ENCODE data around the gene PTPRG.

DNA sequence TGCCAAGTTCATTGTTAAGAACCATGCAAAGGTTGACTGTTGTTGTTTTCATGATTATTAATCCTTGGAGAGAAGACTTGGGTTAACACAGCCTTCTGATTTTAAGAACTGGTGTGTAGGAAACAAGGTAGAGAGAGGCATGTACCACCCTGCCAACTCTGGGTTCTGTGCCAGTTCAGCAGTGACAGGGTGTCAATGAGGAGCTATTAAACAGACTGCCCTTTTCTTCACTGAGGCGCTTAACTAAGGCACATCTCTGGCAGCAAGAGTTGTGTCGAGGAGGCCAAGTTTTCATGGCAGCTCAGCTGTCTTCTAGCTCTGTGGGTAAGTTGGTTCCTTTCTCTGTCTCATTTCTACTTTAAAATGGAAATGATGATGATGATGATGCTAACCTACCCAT is 694.4 kb downstream of the PTPRG start:
- TF ChIP-seq, protein P1, sequence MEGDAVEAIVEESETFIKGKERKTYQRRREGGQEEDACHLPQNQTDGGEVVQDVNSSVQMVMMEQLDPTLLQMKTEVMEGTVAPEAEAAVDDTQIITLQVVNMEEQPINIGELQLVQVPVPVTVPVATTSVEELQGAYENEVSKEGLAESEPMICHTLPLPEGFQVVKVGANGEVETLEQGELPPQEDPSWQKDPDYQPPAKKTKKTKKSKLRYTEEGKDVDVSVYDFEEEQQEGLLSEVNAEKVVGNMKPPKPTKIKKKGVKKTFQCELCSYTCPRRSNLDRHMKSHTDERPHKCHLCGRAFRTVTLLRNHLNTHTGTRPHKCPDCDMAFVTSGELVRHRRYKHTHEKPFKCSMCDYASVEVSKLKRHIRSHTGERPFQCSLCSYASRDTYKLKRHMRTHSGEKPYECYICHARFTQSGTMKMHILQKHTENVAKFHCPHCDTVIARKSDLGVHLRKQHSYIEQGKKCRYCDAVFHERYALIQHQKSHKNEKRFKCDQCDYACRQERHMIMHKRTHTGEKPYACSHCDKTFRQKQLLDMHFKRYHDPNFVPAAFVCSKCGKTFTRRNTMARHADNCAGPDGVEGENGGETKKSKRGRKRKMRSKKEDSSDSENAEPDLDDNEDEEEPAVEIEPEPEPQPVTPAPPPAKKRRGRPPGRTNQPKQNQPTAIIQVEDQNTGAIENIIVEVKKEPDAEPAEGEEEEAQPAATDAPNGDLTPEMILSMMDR (conservative IDR thresholded peaks at IDR 0.05; ENCODE audit: low read length) = no peak
- TF ChIP-seq EZH2phosphoT487 (IDR thresholded peaks at IDR 0.05; ENCODE audit: borderline replicate concordance) = no peak

Measured in Loucy (cell line).